Erythroblast (primary cell): ENCODE data around the gene CENATAC.
"Not testable (repeated sequence)": the region's sequence is repeated elsewhere in the genome, so short reads cannot be mapped to it uniquely, and the experiment has no call there.

Source experiments
- DNase-seq, 2 experiments: peaks; one replicate each; lab custom pipeline; 2025; lab: John Stamatoyannopoulos, UW
- GATA1 ChIP-seq: IDR thresholded peaks from 2 replicates; pipeline ENCODE4 v1.6.1; 2011; ENCODE audit warnings: low read depth, mild to moderate bottlenecking, control low read depth, low read length, moderate library complexity
- POLR2A ChIP-seq: IDR thresholded peaks from 2 replicates; pipeline ENCODE4 v1.6.1; 2011; ENCODE audit warnings: mild to moderate bottlenecking, low read length

CENATAC gene

GRCh38 chr11:119046489-119046888 is 48.6 kb downstream of the CENATAC start:
- DNase-seq = no peak
- no peak for TF ChIP-seq POLR2A

GRCh38 chr11:119047205-119047604 is 49.3 kb downstream of the CENATAC start:
- TF ChIP-seq POLR2A (no peak), GATA1 (no peak)
- no peak for DNase-seq

- TF ChIP-seq GATA1 = no peak
- DNase-seq = no peak
Observed at GRCh38 chr11:119048644-119049043, 50.7 kb downstream of the CENATAC start.

- no peak for DNase-seq
- TF ChIP-seq GATA1 (no peak), POLR2A (no peak)
Observed at GRCh38 chr11:119049081-119049480, 51.1 kb downstream of the CENATAC start.

GRCh38 chr11:119051440-119052162 is 53.7 kb downstream of the CENATAC start:
- TF ChIP-seq GATA1 (no peak), POLR2A (no peak)
- DNase-seq = no peak

GRCh38 chr11:119052163-119052814 is 54.4 kb downstream of the CENATAC start:
- DNase-seq = no peak
- TF ChIP-seq POLR2A (no peak), GATA1 (no peak)

- TF ChIP-seq GATA1 (no peak), POLR2A (no peak)
- DNase-seq = no peak
Observed at GRCh38 chr11:119054418-119054817, 56.5 kb downstream of the CENATAC start.

- DNase-seq = peak; percentile 49 to 66
Observed at GRCh38 chr11:119055901-119056300, 58.0 kb downstream of the CENATAC start.

GRCh38 chr11:119056421-119056999 is 58.6 kb downstream of the CENATAC start:
- peak in 1 of 2 experiments; percentile 71 for DNase-seq
- TF ChIP-seq POLR2A (no peak), GATA1 (no peak)

More at GRCh38 chr11:119055901-119056300, 58.0 kb downstream of the CENATAC start:
- TF ChIP-seq POLR2A (no peak), GATA1 (no peak)

GRCh38 chr11:119057000-119057769 is 59.2 kb downstream of the CENATAC start, which contains the start of gene HYOU1:
Gene HYOU1, minus strand, starts transcription at chr11:119057205. Its CDS starts 1,045 bp downstream, at chr11:119056160.
- TF ChIP-seq GATA1 (no peak), POLR2A (peak; percentile 79)
- DNase-seq = peak; percentile 98 to 99

GRCh38 chr11:119059128-119059527 is 61.2 kb downstream of the CENATAC start:
- DNase-seq = not testable (repeated sequence)

GRCh38 chr11:119061256-119061655 is 63.3 kb downstream of the CENATAC start:
- TF ChIP-seq POLR2A (no peak), GATA1 (no peak)
- DNase-seq = no peak

- DNase-seq = peak; percentile 86 to 91
- no peak for TF ChIP-seq GATA1
- TF ChIP-seq POLR2A = no peak
Observed at GRCh38 chr11:119062779-119063178, 64.8 kb downstream of the CENATAC start.
